ENCODE results near the gene UBAC2.
"Not testable (repeated sequence)": the region's sequence is repeated elsewhere in the genome, so short reads cannot be mapped to it uniquely, and the experiment has no call there.

Gene UBAC2

DNA sequence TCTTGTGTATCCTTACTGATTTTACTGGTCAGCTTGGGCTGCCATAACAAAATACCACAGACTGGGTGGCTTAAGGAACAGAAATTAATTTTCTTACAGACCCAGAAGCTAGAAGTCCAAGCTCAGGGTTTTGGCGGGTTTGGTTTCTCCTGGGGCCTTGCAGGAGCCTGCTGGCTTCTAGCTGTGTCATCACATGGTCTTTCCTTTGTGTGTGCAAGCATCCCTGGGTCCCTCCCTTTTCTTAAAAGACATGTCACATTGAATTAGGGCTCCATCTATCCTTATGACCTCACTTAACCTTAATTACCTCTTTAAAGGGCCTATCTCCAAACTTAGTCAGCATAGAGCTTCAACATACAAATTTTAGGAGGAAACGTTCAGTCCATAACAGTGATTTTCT is 23.4 kb downstream of the UBAC2 start:
- TF ChIP-seq ZFX (IDR thresholded peaks at IDR 0.05): no peak
- TF ChIP-seq, protein P1, sequence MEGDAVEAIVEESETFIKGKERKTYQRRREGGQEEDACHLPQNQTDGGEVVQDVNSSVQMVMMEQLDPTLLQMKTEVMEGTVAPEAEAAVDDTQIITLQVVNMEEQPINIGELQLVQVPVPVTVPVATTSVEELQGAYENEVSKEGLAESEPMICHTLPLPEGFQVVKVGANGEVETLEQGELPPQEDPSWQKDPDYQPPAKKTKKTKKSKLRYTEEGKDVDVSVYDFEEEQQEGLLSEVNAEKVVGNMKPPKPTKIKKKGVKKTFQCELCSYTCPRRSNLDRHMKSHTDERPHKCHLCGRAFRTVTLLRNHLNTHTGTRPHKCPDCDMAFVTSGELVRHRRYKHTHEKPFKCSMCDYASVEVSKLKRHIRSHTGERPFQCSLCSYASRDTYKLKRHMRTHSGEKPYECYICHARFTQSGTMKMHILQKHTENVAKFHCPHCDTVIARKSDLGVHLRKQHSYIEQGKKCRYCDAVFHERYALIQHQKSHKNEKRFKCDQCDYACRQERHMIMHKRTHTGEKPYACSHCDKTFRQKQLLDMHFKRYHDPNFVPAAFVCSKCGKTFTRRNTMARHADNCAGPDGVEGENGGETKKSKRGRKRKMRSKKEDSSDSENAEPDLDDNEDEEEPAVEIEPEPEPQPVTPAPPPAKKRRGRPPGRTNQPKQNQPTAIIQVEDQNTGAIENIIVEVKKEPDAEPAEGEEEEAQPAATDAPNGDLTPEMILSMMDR (conservative IDR thresholded peaks at IDR 0.05): no peak
- H3K27ac ChIP-seq: no peak overlapping the region

DNA sequence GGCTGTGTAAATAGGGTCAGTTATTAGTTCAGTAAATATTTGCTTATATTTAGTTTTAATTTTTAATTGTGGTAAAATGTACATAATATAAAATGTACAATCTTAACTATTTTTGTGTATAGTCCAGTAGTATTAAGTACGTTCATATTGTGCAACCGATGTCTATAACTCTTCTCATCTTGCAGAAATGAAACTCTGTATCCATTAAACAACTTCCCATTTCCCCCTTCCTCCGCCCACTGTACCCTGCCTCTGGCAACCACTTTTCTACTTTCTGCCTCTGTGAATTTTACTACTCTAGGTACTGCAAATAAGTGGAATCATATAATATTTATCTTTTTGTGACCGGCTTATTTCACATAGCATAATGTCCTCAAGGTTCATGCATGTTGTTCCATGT is 24.4 kb downstream of the UBAC2 start:
- TF ChIP-seq, protein P1 (conservative IDR thresholded peaks at IDR 0.05): no peak
- no peak for TF ChIP-seq ZFX (IDR thresholded peaks at IDR 0.05)
- H3K27ac ChIP-seq: no peak overlapping the region

DNA sequence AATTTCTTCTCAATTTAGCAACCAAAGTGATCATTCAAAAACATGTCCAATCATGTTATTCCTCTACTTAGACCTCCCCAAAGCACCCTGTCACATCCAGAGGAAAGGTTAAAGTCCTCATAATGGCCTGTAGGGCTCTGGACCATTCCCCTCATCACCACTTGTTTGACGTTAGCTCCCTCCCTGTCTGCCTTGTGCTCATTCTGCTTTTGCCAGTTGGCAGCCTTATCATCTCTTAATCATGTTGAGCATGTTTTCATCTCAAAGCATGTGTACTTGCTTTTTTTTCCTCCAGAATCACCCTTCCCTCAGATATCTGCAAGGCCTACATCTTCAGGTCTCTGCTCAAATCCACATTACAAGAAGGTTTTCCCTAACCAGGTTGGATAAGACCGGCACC is 25.9 kb downstream of the UBAC2 start:
- TF ChIP-seq, protein P1 (conservative IDR thresholded peaks at IDR 0.05): no peak
- no peak for TF ChIP-seq ZFX (IDR thresholded peaks at IDR 0.05)
- no peak overlapping the region for H3K27ac ChIP-seq

DNA sequence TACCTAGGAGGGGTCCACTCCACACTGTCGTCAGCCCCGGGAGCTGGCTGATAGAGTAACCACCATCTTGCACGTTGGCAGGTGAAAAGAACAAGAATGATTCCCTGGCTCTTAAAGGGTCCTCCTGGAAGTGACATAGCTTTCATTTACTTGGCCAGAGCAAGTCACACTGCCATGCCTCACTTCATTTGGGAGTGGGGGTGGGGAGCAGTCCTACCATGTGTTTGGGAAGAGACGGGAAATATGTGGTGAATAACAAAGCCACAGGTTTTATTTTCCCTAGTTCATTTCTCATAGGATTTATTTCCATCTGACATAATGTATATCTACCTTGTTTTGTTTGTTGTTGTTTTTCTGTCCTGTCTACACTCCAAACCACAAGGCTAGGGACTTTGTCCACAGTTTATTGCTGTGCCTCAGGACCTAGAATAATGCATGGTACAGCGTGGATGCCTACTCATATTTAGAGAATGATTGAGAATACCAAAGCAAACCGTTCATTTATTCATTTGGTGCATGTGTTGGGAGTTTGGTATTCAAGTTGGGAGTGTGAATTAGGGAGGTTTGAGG is 26.8 kb downstream of the UBAC2 start:
- no peak for TF ChIP-seq ZFX (IDR thresholded peaks at IDR 0.05)
- TF ChIP-seq, protein P1 (conservative IDR thresholded peaks at IDR 0.05): no peak
- no peak overlapping the region for H3K27ac ChIP-seq

DNA sequence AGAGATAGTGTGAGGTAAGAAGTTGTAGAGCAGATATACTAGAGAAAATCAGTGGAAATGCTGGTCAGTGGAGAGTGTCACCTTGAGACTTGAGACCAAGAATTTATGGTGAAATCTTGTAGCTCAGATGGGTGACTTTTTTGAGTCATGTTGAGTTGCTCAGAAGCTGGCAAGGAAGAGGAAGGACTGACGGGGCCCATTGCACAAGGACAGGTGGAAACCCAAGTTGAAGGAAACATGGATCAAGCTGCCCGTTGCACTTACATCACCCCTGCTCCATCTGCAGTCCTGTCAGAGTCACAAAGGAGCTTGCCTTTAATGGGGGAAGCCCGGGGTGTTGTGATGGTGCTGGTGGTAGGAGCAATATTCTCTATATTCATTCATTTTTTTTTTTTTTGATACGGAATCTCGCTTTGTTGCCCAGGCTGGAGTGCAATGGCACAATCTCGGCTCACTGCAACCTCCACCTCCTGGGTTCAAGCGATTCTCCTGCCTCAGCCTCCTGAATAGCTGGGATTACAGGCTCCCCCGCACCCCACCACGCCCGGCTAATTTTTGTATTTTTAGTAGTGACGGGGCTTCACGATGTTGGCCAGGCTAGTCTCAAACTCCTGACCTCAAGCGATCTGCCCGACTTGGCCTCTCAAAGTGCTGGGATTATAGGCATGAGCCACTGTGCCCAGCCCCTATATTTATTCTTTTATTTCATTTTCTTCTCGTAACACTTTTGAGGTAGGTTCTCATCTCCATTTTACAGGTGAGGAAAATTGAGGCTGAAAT is 27.4 kb downstream of the UBAC2 start:
- H3K27ac ChIP-seq: no peak overlapping the region
- TF ChIP-seq ZFX (IDR thresholded peaks at IDR 0.05): no peak
- TF ChIP-seq, protein P1 (conservative IDR thresholded peaks at IDR 0.05): no peak

DNA sequence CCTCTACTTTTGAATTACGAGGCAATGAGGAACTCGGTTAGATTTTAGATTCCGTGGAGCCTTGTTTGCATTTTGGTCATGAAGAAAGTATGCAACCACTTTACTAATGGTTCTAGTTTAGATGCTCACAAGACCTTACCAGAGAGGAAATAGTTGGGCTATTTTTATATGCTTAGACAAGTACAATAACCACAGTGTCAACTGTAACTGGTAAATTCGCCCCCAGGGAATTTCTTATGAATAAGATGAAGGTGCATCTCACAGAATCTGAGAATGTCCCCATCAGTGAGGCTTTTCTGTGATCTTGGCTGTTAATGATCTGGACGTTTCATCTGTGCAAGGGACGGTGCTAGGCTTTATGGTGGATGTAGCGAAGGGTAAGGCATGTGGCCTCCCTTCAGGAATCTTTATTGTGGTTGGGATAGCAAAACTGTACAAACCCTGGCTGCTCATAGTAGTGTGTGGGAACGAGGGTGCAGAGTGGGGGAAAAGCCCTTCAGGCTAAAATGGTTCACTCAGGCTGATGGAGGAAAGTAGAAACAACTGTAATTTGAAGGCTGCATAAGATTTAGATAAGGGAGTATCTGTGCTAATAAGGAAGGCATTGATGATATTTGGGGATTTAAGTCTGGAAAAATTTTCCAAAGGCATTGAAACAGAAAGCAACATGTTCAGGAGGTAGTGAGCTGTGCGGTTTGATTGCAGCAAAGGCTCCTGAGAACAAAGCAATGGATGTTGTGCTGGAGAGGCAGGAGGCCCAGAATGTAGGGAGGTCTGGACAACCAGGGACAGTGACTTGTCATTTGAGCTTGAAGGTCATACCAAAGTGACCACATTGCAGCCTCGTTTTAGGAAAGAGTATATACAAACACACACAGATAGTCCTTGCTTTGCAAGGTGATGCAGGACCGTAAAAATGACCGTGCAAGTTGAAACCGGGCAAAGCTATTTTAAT is 28.4 kb downstream of the UBAC2 start:
- no peak overlapping the region for H3K27ac ChIP-seq

DNA sequence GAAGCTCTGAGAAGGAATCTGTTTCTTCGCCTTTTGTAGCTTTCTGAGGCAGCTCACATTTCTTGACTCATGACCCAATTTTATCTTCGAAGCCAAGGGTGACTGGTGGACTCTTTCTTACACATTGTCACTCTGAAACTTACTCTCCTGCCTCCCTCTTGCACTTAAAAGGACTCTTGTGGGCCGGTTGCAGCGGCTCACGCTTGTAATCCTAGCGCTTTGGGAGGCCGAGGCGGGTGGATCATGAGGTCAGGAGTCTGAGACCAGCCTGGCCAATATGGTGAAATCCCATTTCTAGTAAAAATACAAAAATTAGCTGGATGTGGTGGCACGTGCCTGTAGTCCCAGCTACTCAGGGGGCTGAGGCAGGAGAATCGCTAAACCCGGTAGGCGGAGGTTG is 29.9 kb downstream of the UBAC2 start:
- not testable (repeated sequence) for H3K27ac ChIP-seq

More for the DNA sequence above, 28.4 kb downstream of the UBAC2 start:
- TF ChIP-seq, protein P1 (conservative IDR thresholded peaks at IDR 0.05): no peak
- TF ChIP-seq ZFX (IDR thresholded peaks at IDR 0.05): no peak
